Islet of Langerhans (tissue), 1 donor: ENCODE data around the gene PTPRT.

Source experiments
- FAIRE-seq: peaks from one replicate; lab custom pipeline; 2011; peaks lifted over from hg19 to GRCh38; lab: Jason Lieb, UNC

PTPRT gene

GRCh38 chr20:42461965-42462593 is 727.6 kb downstream of the PTPRT start:
- no peak for FAIRE-seq

- no peak for FAIRE-seq
These were observed 728.4 kb downstream of the PTPRT start for GRCh38 chr20:42461291-42461690.

- FAIRE-seq: no peak
These were observed 742.4 kb downstream of the PTPRT start for GRCh38 chr20:42447270-42447669.

- FAIRE-seq: no peak
These were observed 744.9 kb downstream of the PTPRT start for GRCh38 chr20:42444799-42445198.

GRCh38 chr20:42443200-42443599 is 746.5 kb downstream of the PTPRT start:
- no peak for FAIRE-seq

GRCh38 chr20:42442716-42443115 is 747.0 kb downstream of the PTPRT start:
- no peak for FAIRE-seq

- no peak for FAIRE-seq
These were observed 747.8 kb downstream of the PTPRT start for GRCh38 chr20:42441864-42442331.

- no peak for FAIRE-seq
These were observed 748.4 kb downstream of the PTPRT start for GRCh38 chr20:42441196-42441863.

- FAIRE-seq: no peak
These were observed 754.5 kb downstream of the PTPRT start for GRCh38 chr20:42435230-42435629.

GRCh38 chr20:42432496-42433334 is 757.0 kb downstream of the PTPRT start:
- FAIRE-seq: no peak

GRCh38 chr20:42430598-42430997 is 759.1 kb downstream of the PTPRT start:
- no peak for FAIRE-seq

- FAIRE-seq: no peak
These were observed 759.8 kb downstream of the PTPRT start for GRCh38 chr20:42429761-42430458.

GRCh38 chr20:42419814-42420532 is 769.7 kb downstream of the PTPRT start:
- no peak for FAIRE-seq

GRCh38 chr20:42406826-42407225 is 782.9 kb downstream of the PTPRT start:
- no peak for FAIRE-seq

GRCh38 chr20:42402455-42402854 is 787.3 kb downstream of the PTPRT start:
- FAIRE-seq: no peak

- no peak for FAIRE-seq
These were observed 788.1 kb downstream of the PTPRT start for GRCh38 chr20:42401613-42402012.

- no peak for FAIRE-seq
These were observed 789.9 kb downstream of the PTPRT start for GRCh38 chr20:42399802-42400201.

- no peak for FAIRE-seq
These were observed 797.3 kb downstream of the PTPRT start for GRCh38 chr20:42392442-42392841.

- FAIRE-seq: no peak
These were observed 797.9 kb downstream of the PTPRT start for GRCh38 chr20:42391807-42392206.

GRCh38 chr20:42380287-42380686 is 809.4 kb downstream of the PTPRT start:
- FAIRE-seq: no peak

GRCh38 chr20:42379385-42379784 is 810.3 kb downstream of the PTPRT start:
- no peak for FAIRE-seq

- no peak for FAIRE-seq
These were observed 810.9 kb downstream of the PTPRT start for GRCh38 chr20:42378826-42379225.
